HL-60 (cell line): Measurements from ENCODE around the gene NF1.

ENCODE experiments used
- DNase-seq, 2 experiments: peaks; one replicate each; pipeline ENCODE4 v3.0.0-alpha.2; 2010 to 2020; ENCODE audit warnings: low read depth in 1 of 2, low spot score in 1 of 2
- H3K27ac ChIP-seq: fragments of 250-450 bp; sonication (Bioruptor Pico); replicated peaks from 2 replicates; pipeline ENCODE4 v1.5.1; 2020; ENCODE audit warnings: mild to moderate bottlenecking, moderate library complexity
- H3K27me3 ChIP-seq: fragments of 250-450 bp; sonication (Bioruptor Pico); 2 replicates; pipeline ENCODE4 v1.5.1; 2021; ENCODE audit warnings: mild to moderate bottlenecking, moderate library complexity; ENCODE audit not compliant: insufficient read depth, poor library complexity, severe bottlenecking
- H3K4me3 ChIP-seq: replicated peaks from 2 replicates; pipeline ENCODE4 v1.5.1; 2011; ENCODE audit warnings: mild to moderate bottlenecking, control low read depth, low read length; ENCODE audit not compliant: insufficient read depth
- GABPA ChIP-seq: IDR thresholded peaks from 2 replicates; pipeline ENCODE4 v1.6.1; 2012; ENCODE audit warnings: low read depth
- POLR2AphosphoS5 ChIP-seq: IDR thresholded peaks from 2 replicates; pipeline ENCODE4 v1.6.1; 2012; ENCODE audit warnings: low read depth
- SPI1 ChIP-seq: IDR thresholded peaks from 2 replicates; pipeline ENCODE4 v1.6.1; 2012; ENCODE audit warnings: low read depth, mild to moderate bottlenecking, borderline replicate concordance
- TF ChIP-seq, protein P1 (sequence below): IDR thresholded peaks from one replicate; pipeline ENCODE4 v1.5.1; 2011; ENCODE audit warnings: low read length, control low read depth, inconsistent platforms; ENCODE audit not compliant: insufficient read depth
- TF ChIP-seq, protein P2 (sequence below): IDR thresholded peaks from 2 replicates; pipeline ENCODE4 v1.6.1; 2012; ENCODE audit warnings: low read depth; ENCODE audit not compliant: insufficient replicate concordance

Gene NF1

GRCh38 chr17:31366088-31366487 is 271.3 kb downstream of the NF1 start:
- Histone ChIP-seq H3K4me3 (no peak overlapping the region), H3K27ac (no peak overlapping the region), H3K27me3 (no peaks in the 10 kb centered on the region)
- DNase-seq, result no peak
- TF ChIP-seq GABPA (no peak), SPI1 (no peak), POLR2AphosphoS5 (no peak)
- TF ChIP-seq, protein P1, sequence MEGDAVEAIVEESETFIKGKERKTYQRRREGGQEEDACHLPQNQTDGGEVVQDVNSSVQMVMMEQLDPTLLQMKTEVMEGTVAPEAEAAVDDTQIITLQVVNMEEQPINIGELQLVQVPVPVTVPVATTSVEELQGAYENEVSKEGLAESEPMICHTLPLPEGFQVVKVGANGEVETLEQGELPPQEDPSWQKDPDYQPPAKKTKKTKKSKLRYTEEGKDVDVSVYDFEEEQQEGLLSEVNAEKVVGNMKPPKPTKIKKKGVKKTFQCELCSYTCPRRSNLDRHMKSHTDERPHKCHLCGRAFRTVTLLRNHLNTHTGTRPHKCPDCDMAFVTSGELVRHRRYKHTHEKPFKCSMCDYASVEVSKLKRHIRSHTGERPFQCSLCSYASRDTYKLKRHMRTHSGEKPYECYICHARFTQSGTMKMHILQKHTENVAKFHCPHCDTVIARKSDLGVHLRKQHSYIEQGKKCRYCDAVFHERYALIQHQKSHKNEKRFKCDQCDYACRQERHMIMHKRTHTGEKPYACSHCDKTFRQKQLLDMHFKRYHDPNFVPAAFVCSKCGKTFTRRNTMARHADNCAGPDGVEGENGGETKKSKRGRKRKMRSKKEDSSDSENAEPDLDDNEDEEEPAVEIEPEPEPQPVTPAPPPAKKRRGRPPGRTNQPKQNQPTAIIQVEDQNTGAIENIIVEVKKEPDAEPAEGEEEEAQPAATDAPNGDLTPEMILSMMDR, result no peak
- TF ChIP-seq, protein P2, sequence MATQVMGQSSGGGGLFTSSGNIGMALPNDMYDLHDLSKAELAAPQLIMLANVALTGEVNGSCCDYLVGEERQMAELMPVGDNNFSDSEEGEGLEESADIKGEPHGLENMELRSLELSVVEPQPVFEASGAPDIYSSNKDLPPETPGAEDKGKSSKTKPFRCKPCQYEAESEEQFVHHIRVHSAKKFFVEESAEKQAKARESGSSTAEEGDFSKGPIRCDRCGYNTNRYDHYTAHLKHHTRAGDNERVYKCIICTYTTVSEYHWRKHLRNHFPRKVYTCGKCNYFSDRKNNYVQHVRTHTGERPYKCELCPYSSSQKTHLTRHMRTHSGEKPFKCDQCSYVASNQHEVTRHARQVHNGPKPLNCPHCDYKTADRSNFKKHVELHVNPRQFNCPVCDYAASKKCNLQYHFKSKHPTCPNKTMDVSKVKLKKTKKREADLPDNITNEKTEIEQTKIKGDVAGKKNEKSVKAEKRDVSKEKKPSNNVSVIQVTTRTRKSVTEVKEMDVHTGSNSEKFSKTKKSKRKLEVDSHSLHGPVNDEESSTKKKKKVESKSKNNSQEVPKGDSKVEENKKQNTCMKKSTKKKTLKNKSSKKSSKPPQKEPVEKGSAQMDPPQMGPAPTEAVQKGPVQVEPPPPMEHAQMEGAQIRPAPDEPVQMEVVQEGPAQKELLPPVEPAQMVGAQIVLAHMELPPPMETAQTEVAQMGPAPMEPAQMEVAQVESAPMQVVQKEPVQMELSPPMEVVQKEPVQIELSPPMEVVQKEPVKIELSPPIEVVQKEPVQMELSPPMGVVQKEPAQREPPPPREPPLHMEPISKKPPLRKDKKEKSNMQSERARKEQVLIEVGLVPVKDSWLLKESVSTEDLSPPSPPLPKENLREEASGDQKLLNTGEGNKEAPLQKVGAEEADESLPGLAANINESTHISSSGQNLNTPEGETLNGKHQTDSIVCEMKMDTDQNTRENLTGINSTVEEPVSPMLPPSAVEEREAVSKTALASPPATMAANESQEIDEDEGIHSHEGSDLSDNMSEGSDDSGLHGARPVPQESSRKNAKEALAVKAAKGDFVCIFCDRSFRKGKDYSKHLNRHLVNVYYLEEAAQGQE, result no peak

GRCh38 chr17:31369266-31369665 is 274.5 kb downstream of the NF1 start:
- Histone ChIP-seq H3K4me3 (no peak overlapping the region), H3K27ac (no peak overlapping the region), H3K27me3 (no peaks in the 10 kb centered on the region)
- no peak for TF ChIP-seq GABPA
- TF ChIP-seq, protein P1, result no peak
- TF ChIP-seq, protein P2, result no peak
- no peak for TF ChIP-seq SPI1
- no peak for TF ChIP-seq POLR2AphosphoS5
- no peak for DNase-seq

DNA sequence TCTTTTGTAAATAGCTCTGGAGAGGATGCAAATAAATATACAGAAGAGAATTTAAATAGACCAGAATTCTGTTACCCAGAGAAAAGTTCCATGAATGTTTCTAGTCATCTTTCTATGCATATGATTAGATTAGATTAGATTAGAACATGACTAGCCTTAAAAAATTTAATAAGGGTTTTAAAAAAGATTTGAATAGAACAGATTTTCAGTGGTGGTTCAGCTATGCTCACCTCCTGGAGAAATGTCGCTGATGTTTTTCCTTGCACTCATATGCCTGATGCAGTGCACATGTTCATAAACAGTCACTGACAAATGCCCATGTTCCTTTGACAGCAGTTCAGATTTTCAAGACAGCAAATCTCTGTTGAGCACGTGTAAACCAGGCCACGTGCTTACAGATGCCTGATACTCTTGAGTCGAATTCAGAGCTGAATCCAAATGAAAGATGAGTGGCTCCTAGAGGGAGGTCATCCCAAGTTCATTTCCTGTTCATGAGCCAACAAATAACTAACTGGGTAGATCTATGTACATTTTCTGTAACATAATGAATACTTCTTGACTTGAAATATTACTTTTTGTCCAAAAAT is 276.8 kb downstream of the NF1 start:
- Histone ChIP-seq H3K27ac (no peak overlapping the region), H3K27me3 (no peaks in the 10 kb centered on the region), H3K4me3 (no peak overlapping the region)
- no peak for TF ChIP-seq GABPA
- TF ChIP-seq SPI1, result no peak
- no peak for TF ChIP-seq POLR2AphosphoS5
- TF ChIP-seq, protein P1, result no peak
- TF ChIP-seq, protein P2, result no peak
- DNase-seq, result no peak
